KMS-11 (cell line): ENCODE data around the gene PLA2G4C.

ENCODE experiments used
- H2AFZ ChIP-seq: fragments of 200-600 bp; sonication (generic); 2 replicates; pipeline ENCODE4 v1.6.1; 2016; ENCODE audit warnings: antibody characterized with exemption, mixed run types, low read depth
- H3K27ac ChIP-seq: fragments of 200-600 bp; sonication (generic); 2 replicates; pipeline ENCODE4 v1.6.1; 2016; ENCODE audit warnings: mild to moderate bottlenecking, mixed run types
- H3K27me3 ChIP-seq: fragments of 200-600 bp; sonication (generic); 2 replicates; pipeline ENCODE4 v1.6.1; 2017; ENCODE audit warnings: mild to moderate bottlenecking, low read depth, mixed run types, moderate library complexity; ENCODE audit not compliant: insufficient read depth
- H3K36me3 ChIP-seq: fragments of 200-600 bp; sonication (generic); 2 replicates; pipeline ENCODE4 v1.6.1; 2017; ENCODE audit warnings: mild to moderate bottlenecking, mixed run types; ENCODE audit not compliant: insufficient read depth
- H3K4me1 ChIP-seq: fragments of 200-600 bp; sonication (generic); 2 replicates; pipeline ENCODE4 v1.6.1; 2016; ENCODE audit warnings: mild to moderate bottlenecking, low read depth, mixed run types; ENCODE audit not compliant: poor library complexity, severe bottlenecking
- H3K4me2 ChIP-seq: fragments of 200-600 bp; sonication (generic); 2 replicates; pipeline ENCODE4 v1.7.0; 2016; ENCODE audit warnings: mild to moderate bottlenecking, mixed run types
- H3K4me3 ChIP-seq: fragments of 200-600 bp; sonication (generic); IDR thresholded peaks from 2 replicates; pipeline ENCODE4 v1.6.1; 2017; ENCODE audit warnings: low read depth, low read length, mixed read lengths; ENCODE audit not compliant: insufficient read depth
- H3K79me2 ChIP-seq: fragments of 200-600 bp; sonication (generic); 2 replicates; pipeline ENCODE4 v1.6.1; 2016; ENCODE audit warnings: low read depth, mixed run types; ENCODE audit not compliant: insufficient read depth
- H3K9ac ChIP-seq: fragments of 200-600 bp; sonication (generic); 2 replicates; pipeline ENCODE4 v1.6.1; 2016; ENCODE audit warnings: mild to moderate bottlenecking, mixed run types
- H4K20me1 ChIP-seq: fragments of 200-600 bp; sonication (generic); 2 replicates; pipeline ENCODE4 v1.6.1; 2016; ENCODE audit warnings: mild to moderate bottlenecking, mixed run types; ENCODE audit not compliant: insufficient read depth
- TF ChIP-seq, protein P1 (sequence below): fragments of 200-600 bp; sonication (generic); conservative IDR thresholded peaks from 2 replicates; pipeline ENCODE4 v1.6.1; 2017; ENCODE audit warnings: low read depth, mild to moderate bottlenecking, antibody characterized with exemption, low read length, moderate library complexity, mixed read lengths

Gene PLA2G4C

DNA sequence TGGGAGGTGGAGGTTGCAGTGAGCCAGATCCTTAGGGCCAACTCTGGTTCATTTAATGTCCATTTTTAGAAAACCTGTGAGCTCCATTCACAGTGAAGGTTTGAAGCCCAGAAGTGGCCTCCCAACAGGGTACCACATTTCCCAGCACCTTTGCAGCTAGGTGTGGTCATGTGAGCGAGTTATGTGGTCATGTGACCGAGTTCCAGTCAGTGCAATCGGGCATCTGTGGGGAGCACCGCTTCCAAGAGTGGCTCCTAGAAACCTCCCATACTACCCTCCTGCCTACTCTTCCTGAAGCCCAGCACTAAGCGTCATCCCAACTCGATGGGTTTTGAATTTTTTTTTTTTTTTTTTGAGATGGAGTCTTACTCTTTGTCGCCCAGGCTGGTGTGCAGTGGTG lies 663 bp upstream of the PLA2G4C start:
- Histone ChIP-seq H3K27ac (peak overlapping the region; percentile 78; the same call in 1 of the 2 replicates), H3K4me1 (peaks cover 27% of the 10 kb centered on the region), H3K4me2 (peak overlapping the region; percentile 99; the same call in 1 of the 2 replicates), H3K27me3 (no peaks in the 10 kb centered on the region), H3K4me3 (no peak overlapping the region), H3K9ac (no peak overlapping the region), H3K36me3 (no peaks in the 10 kb centered on the region), H3K79me2 (no peaks in the 10 kb centered on the region), H2AFZ (no peak overlapping the region), H4K20me1 (no peaks in the 10 kb centered on the region)
- TF ChIP-seq, protein P1, sequence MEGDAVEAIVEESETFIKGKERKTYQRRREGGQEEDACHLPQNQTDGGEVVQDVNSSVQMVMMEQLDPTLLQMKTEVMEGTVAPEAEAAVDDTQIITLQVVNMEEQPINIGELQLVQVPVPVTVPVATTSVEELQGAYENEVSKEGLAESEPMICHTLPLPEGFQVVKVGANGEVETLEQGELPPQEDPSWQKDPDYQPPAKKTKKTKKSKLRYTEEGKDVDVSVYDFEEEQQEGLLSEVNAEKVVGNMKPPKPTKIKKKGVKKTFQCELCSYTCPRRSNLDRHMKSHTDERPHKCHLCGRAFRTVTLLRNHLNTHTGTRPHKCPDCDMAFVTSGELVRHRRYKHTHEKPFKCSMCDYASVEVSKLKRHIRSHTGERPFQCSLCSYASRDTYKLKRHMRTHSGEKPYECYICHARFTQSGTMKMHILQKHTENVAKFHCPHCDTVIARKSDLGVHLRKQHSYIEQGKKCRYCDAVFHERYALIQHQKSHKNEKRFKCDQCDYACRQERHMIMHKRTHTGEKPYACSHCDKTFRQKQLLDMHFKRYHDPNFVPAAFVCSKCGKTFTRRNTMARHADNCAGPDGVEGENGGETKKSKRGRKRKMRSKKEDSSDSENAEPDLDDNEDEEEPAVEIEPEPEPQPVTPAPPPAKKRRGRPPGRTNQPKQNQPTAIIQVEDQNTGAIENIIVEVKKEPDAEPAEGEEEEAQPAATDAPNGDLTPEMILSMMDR = no peak

DNA sequence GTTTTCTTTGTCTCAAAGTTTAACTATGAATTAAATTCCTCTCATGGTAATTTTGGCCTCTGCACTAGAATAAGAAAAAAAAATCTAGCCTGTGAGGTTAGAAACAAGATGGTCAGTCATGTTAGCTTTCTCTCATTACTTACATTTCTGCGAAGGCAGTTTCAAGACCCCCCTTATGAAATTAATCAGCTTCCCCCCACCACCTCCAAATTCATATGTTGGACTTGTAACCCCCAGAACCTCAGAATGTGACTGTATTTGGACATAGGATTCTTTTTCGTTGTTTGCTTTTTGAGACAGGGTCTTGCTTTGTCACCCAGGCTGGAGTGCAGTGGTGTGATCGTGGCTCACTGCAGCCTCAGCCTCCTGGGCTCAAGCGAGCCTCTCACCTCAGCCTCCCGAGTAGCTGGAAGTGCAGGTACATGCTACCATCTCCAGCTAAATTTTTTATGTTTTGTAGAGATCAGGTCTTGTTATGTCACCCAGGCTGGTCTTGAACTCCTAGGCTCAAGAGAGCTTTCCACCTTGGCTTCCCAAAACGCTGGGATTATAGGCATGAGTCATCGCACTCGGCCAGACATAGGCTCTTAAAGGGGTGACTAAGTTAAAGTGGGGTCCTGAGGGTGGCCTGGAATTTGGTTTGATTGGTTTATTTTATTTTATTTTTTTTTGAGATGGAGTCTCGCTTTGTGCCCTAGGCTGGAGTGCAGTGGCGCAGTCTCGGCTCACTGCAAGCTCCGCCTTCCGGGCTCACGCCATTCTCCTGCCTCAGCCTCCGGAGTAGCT lies 1.4 kb downstream of the PLA2G4C start:
- Histone ChIP-seq H3K27me3 (no peaks in the 10 kb centered on the region; the same call in 1 of the 2 replicates), H3K9ac (no peak overlapping the region), H3K79me2 (no peaks in the 10 kb centered on the region), H3K36me3 (no peaks in the 10 kb centered on the region), H3K4me3 (no peak overlapping the region), H4K20me1 (no peaks in the 10 kb centered on the region), H3K27ac (no peak overlapping the region), H2AFZ (no peak overlapping the region), H3K4me2 (no peak overlapping the region), H3K4me1 (peaks cover 27% of the 10 kb centered on the region)
- TF ChIP-seq, protein P1 = no peak

DNA sequence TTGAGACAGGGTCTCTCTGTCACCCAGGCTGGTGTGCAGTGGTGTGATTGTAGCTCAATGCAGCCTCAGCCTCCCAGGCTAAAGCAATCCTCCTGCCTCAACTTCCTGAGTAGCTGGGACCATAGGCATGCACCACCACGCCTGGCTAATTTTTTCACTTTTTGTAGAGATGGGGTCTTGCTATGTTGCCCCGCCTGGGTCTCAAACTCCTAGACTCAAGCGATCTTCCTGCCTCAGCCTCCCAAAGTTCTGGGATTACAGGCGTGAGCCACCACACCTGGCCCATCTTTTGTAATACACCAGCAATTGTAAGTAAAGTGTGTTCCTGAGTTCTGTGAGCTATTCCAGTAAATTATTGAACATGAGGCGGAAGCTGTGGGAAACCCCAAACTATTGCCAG lies 6.7 kb downstream of the PLA2G4C start:
- Histone ChIP-seq H3K27me3 (peaks cover 2% of the 10 kb centered on the region; the same call in 1 of the 2 replicates), H3K79me2 (no peaks in the 10 kb centered on the region), H3K4me1 (peaks cover 10% of the 10 kb centered on the region), H3K36me3 (no peaks in the 10 kb centered on the region), H3K4me2 (no peak overlapping the region), H3K27ac (no peak overlapping the region), H3K4me3 (no peak overlapping the region), H4K20me1 (no peaks in the 10 kb centered on the region), H2AFZ (no peak overlapping the region), H3K9ac (no peak overlapping the region)
- TF ChIP-seq, protein P1 = no peak

DNA sequence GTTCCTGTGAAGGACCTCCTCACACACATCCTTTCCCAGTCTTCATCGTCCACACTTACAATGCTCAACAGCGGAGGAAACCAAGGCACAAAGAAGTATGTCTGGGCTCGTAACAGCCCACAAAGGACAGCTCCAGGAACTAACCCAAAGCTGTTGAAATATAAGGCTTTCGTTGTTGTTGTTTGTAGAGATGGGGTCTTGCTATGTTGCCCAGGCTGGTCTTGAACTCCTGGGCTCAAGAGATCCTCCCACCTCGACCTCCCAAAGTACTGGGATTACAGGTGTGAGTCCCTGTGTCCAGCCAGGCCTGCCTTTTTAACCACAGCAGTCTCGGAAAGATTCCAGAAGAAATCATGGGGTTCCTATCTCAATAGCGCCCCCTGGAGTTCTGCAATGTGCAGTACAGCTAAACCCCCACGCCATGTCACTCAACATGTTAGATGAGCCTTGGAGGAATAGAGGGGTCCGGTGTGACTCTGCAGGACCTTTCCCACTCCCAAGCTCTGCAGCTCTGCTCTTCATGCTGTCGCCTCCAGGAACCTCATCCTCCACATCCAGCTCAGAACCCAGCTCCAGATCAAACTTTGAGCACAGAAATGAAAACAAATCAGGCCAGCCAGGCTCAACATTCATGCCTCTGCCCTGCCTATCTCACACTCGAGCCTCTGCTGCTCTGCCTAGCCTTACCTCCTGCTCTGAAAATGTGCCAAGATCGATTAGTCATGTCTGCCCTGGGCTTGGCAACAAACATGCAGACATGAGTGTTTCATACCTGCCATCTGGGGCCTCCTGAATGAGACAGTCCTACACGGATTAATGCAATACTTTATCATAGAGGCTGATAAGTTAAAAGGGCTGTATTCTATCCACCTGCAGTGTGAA lies 7.5 kb downstream of the PLA2G4C start:
- H3K36me3 ChIP-seq = no peaks in the 10 kb centered on the region
- TF ChIP-seq, protein P1 = peak; percentile 68
- no peak overlapping the region for H3K4me3 ChIP-seq
- H3K27me3 ChIP-seq = peaks cover 2% of the 10 kb centered on the region; the same call in 1 of the 2 replicates
- no peak overlapping the region for H3K4me2 ChIP-seq
- no peak overlapping the region for H3K9ac ChIP-seq
- H4K20me1 ChIP-seq = no peaks in the 10 kb centered on the region
- peaks cover 10% of the 10 kb centered on the region for H3K4me1 ChIP-seq
- H3K79me2 ChIP-seq = no peaks in the 10 kb centered on the region
- H3K27ac ChIP-seq = no peak overlapping the region
- H2AFZ ChIP-seq = no peak overlapping the region
